Neural cell (in vitro differentiated cells): ENCODE results near the gene IRF1.

ENCODE experiments used
- EP300 ChIP-seq: fragments of 450-650 bp; conservative IDR thresholded peaks from 2 replicates; pipeline ENCODE4 v1.6.1; 2014; ENCODE audit warnings: antibody characterized with exemption, mild to moderate bottlenecking, moderate library complexity; ENCODE audit not compliant: poor library complexity, severe bottlenecking
- EZH2 ChIP-seq: fragments of 200-600, 300-800 bp; shearing (Covaris generic), sonication (generic); IDR thresholded peaks from 2 replicates; pipeline ENCODE4 v1.6.1; 2014; ENCODE audit warnings: antibody characterized with exemption, low read length, borderline replicate concordance, mild to moderate bottlenecking; ENCODE audit not compliant: insufficient read depth, poor library complexity, severe bottlenecking
- MXI1 ChIP-seq: fragments of 450-650 bp; conservative IDR thresholded peaks from 2 replicates; pipeline ENCODE4 v1.6.1; 2014; ENCODE audit warnings: antibody characterized with exemption, mild to moderate bottlenecking; ENCODE audit not compliant: poor library complexity, severe bottlenecking
- POLR2AphosphoS5 ChIP-seq: IDR thresholded peaks from 2 replicates; pipeline ENCODE4 v1.6.1; 2012
- RAD21 ChIP-seq: fragments of 450-650 bp; conservative IDR thresholded peaks from 2 replicates; pipeline ENCODE4 v1.6.1; 2014; ENCODE audit warnings: antibody characterized with exemption, mild to moderate bottlenecking, moderate library complexity
- TAF1 ChIP-seq: IDR thresholded peaks from 2 replicates; pipeline ENCODE4 v1.6.1; 2012; ENCODE audit warnings: low read depth
- TF ChIP-seq, protein P1 (sequence below): fragments of 450-650 bp; IDR thresholded peaks from 2 replicates; pipeline ENCODE4 v1.5.1; 2014; ENCODE audit warnings: antibody characterized with exemption, mild to moderate bottlenecking, moderate library complexity; ENCODE audit not compliant: poor library complexity, severe bottlenecking
- TF ChIP-seq, protein P2 (sequence below): IDR thresholded peaks from 2 replicates; pipeline ENCODE4 v1.6.1; 2012; ENCODE audit warnings: borderline replicate concordance

GRCh38 chr5:132499440-132500243, 9.1 kb upstream of the IRF1 start:
- no peak for TF ChIP-seq EZH2
- no peak for TF ChIP-seq TAF1
- TF ChIP-seq, protein P1, sequence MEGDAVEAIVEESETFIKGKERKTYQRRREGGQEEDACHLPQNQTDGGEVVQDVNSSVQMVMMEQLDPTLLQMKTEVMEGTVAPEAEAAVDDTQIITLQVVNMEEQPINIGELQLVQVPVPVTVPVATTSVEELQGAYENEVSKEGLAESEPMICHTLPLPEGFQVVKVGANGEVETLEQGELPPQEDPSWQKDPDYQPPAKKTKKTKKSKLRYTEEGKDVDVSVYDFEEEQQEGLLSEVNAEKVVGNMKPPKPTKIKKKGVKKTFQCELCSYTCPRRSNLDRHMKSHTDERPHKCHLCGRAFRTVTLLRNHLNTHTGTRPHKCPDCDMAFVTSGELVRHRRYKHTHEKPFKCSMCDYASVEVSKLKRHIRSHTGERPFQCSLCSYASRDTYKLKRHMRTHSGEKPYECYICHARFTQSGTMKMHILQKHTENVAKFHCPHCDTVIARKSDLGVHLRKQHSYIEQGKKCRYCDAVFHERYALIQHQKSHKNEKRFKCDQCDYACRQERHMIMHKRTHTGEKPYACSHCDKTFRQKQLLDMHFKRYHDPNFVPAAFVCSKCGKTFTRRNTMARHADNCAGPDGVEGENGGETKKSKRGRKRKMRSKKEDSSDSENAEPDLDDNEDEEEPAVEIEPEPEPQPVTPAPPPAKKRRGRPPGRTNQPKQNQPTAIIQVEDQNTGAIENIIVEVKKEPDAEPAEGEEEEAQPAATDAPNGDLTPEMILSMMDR: no peak
- TF ChIP-seq RAD21: no peak
- no peak for TF ChIP-seq EP300
- no peak for TF ChIP-seq POLR2AphosphoS5
- TF ChIP-seq, protein P2, sequence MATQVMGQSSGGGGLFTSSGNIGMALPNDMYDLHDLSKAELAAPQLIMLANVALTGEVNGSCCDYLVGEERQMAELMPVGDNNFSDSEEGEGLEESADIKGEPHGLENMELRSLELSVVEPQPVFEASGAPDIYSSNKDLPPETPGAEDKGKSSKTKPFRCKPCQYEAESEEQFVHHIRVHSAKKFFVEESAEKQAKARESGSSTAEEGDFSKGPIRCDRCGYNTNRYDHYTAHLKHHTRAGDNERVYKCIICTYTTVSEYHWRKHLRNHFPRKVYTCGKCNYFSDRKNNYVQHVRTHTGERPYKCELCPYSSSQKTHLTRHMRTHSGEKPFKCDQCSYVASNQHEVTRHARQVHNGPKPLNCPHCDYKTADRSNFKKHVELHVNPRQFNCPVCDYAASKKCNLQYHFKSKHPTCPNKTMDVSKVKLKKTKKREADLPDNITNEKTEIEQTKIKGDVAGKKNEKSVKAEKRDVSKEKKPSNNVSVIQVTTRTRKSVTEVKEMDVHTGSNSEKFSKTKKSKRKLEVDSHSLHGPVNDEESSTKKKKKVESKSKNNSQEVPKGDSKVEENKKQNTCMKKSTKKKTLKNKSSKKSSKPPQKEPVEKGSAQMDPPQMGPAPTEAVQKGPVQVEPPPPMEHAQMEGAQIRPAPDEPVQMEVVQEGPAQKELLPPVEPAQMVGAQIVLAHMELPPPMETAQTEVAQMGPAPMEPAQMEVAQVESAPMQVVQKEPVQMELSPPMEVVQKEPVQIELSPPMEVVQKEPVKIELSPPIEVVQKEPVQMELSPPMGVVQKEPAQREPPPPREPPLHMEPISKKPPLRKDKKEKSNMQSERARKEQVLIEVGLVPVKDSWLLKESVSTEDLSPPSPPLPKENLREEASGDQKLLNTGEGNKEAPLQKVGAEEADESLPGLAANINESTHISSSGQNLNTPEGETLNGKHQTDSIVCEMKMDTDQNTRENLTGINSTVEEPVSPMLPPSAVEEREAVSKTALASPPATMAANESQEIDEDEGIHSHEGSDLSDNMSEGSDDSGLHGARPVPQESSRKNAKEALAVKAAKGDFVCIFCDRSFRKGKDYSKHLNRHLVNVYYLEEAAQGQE: no peak
- TF ChIP-seq MXI1: no peak
